ENCODE data around the gene PMP22.

The PMP22 gene

GRCh38 chr17:15238676-15239422, 26.3 kb downstream of the PMP22 start:
- DNase-seq (ENCODE audit: extremely low spot score), result no peak
- ChIA-PET POLR2A (no interaction called here), CTCF (no interaction called here)
- no peak for TF ChIP-seq CTCF (IDR thresholded peaks at IDR 0.05; ENCODE audit: control extremely low read depth, extremely low read depth, low read depth, missing control alignments)

DNA sequence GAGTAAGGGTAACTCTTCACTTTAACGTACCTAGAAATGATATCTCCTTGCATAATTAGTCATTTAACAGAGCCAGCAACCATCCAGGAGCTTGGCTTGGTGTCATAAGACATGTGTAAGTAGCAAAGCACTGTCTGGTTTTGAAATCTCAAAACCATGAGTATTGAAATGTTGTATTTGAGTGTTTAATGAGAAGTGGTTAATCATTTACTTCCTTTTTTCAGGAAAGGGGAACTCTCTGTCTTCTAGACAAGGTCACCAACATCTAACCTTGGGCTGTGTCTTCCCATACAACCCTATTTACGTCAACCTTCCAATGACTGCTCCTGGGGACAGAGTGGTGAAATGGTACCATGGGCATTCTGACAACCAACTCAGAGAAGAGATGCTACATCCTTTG, 27.1 kb downstream of the PMP22 start:
- ChIA-PET CTCF (no interaction called here), POLR2A (no interaction called here)
- no peak for DNase-seq (ENCODE audit: extremely low spot score)
- no peak for TF ChIP-seq CTCF (IDR thresholded peaks at IDR 0.05; ENCODE audit: control extremely low read depth, extremely low read depth, low read depth, missing control alignments)

DNA sequence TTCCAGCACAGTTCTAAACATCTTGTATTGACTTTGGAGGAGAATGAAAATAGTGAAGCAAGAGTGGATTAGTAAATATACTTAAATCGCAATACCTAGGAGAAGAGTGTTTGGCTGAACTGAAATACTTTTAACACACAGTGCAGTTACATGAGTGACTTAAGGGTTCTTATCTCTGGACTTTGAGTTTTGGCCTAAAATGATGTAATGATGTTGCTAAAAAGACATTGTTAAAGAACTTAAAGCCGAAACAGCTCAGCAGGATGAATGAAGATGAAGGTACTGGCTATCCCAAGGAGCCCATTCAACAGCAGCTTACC, 28.1 kb downstream of the PMP22 start:
- DNase-seq (ENCODE audit: extremely low spot score), result no peak
- POLR2A ChIA-PET, result no interaction called here
- TF ChIP-seq CTCF (IDR thresholded peaks at IDR 0.05; ENCODE audit: control extremely low read depth, extremely low read depth, low read depth, missing control alignments), result no peak
- CTCF ChIA-PET, result no interaction called here

GRCh38 chr17:15236281-15237105, 28.6 kb downstream of the PMP22 start:
- no peak for TF ChIP-seq CTCF (IDR thresholded peaks at IDR 0.05; ENCODE audit: control extremely low read depth, extremely low read depth, low read depth, missing control alignments)
- DNase-seq (ENCODE audit: extremely low spot score), result no peak
- CTCF ChIA-PET, result interaction anchor here (0.8 kb wide), 1 partner anchor 22 kb away, joined by 4 read pairs; no protein-coding TSS in a partner anchor
- POLR2A ChIA-PET, result no interaction called here

- ChIA-PET CTCF (interaction anchor here (1.1 to 2.1 kb wide), 4 partner anchors 10 to 269 kb away, joined by 3 to 9 read pairs (median 4); no protein-coding TSS in a partner anchor), POLR2A (no interaction called here)
- DNase-seq (ENCODE audit: extremely low spot score), result no peak
- TF ChIP-seq CTCF (IDR thresholded peaks at IDR 0.05; ENCODE audit: control extremely low read depth, extremely low read depth, low read depth, missing control alignments), result no peak
Observed at GRCh38 chr17:15233971-15234370, 31.2 kb downstream of the PMP22 start.

GRCh38 chr17:15233022-15233805, 31.9 kb downstream of the PMP22 start:
- CTCF ChIA-PET, result interaction anchor here (0.5 to 2.1 kb wide), 4 partner anchors 15 to 1389 kb away, joined by 3 to 9 read pairs (median 4); no protein-coding TSS in a partner anchor
- no peak for DNase-seq (ENCODE audit: extremely low spot score)
- POLR2A ChIA-PET, result no interaction called here
- no peak for TF ChIP-seq CTCF (IDR thresholded peaks at IDR 0.05; ENCODE audit: control extremely low read depth, extremely low read depth, low read depth, missing control alignments)
